ENCODE results near the gene CRTAC1. TPM values are rescaled to one million over a fixed set of nuclear protein-coding genes. Genes with fewer than 3 reads are reported as not detected.

CRTAC1 gene, protein sequence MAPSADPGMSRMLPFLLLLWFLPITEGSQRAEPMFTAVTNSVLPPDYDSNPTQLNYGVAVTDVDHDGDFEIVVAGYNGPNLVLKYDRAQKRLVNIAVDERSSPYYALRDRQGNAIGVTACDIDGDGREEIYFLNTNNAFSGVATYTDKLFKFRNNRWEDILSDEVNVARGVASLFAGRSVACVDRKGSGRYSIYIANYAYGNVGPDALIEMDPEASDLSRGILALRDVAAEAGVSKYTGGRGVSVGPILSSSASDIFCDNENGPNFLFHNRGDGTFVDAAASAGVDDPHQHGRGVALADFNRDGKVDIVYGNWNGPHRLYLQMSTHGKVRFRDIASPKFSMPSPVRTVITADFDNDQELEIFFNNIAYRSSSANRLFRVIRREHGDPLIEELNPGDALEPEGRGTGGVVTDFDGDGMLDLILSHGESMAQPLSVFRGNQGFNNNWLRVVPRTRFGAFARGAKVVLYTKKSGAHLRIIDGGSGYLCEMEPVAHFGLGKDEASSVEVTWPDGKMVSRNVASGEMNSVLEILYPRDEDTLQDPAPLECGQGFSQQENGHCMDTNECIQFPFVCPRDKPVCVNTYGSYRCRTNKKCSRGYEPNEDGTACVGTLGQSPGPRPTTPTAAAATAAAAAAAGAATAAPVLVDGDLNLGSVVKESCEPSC
- 0.46 and 0.48 TPM in 2 replicates for total RNA-seq (2021)
- long read RNA-seq: 0 reads

DNA sequence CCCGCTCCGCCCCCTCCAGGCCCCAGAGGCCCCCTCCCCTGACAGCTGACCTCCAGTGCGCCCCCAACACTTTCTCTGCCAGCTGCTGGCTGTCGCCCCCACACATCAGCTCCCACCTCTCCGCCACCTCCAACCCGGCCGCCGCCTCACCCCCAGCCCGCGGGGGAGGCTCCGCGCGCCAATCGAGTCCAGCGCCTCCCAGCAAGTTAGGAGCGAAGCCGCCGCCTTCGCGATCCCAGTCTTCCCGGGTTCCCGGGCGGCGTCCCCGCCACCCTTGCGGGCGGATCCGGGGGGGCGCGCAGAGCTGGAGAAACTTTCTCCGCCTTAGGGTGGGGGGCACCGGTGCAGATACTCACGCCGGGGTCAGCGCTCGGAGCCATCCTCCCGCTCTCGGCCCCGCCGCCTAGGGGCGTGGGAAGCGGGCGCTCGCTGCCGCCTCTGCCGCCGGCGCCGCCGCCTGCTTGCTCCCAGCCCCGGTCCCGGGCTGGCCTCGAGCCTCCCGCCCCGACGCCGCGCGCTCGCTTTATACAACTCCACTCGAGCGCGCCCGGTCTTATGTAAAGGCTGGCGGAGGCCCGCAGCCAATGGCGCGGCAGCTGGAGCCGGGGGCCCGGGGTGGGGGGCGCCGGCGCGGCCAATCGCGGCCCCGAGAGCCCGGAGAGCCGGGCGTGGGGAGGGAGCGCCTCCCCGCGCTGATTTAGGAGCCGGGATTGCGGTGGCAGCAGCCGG lies at the start of gene CRTAC1:
CRTAC1 (minus strand) TSS at position 529 of the 729 bp plus-strand sequence; CDS start at position 380, 149 bp downstream.
- no peaks in the 10 kb centered on the region for H3K79me2 ChIP-seq (ENCODE audit: insufficient read depth, low read length)
- TF ChIP-seq, protein P1, sequence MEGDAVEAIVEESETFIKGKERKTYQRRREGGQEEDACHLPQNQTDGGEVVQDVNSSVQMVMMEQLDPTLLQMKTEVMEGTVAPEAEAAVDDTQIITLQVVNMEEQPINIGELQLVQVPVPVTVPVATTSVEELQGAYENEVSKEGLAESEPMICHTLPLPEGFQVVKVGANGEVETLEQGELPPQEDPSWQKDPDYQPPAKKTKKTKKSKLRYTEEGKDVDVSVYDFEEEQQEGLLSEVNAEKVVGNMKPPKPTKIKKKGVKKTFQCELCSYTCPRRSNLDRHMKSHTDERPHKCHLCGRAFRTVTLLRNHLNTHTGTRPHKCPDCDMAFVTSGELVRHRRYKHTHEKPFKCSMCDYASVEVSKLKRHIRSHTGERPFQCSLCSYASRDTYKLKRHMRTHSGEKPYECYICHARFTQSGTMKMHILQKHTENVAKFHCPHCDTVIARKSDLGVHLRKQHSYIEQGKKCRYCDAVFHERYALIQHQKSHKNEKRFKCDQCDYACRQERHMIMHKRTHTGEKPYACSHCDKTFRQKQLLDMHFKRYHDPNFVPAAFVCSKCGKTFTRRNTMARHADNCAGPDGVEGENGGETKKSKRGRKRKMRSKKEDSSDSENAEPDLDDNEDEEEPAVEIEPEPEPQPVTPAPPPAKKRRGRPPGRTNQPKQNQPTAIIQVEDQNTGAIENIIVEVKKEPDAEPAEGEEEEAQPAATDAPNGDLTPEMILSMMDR (conservative IDR thresholded peaks at IDR 0.05): no peak; the same call in 2 of the 3 replicates
- no peak within 1 kb of the TSS for H4K91ac ChIP-seq (ENCODE audit: insufficient read length, low read depth, low read length)
- H3K9ac ChIP-seq (ENCODE audit: extremely low read depth, insufficient read length, low read length): no peak within 1 kb of the TSS
- H3K56ac ChIP-seq (ENCODE audit: insufficient read length, low read depth, low read length): no peak within 1 kb of the TSS
- H3K4ac ChIP-seq (ENCODE audit: low read depth, low read length): no peak within 1 kb of the TSS
- H4K20me1 ChIP-seq (ENCODE audit: control insufficient read depth, insufficient read depth, insufficient read length): no peaks in the 10 kb centered on the region
- H3K4me3 Mint-ChIP-seq: peak within 1 kb of the TSS; percentile 51 to 83
- H3K4me2 ChIP-seq (ENCODE audit: insufficient read depth, insufficient read length, low read length): peak within 1 kb of the TSS; percentile 63
- no peak within 1 kb of the TSS; the same call in 1 of the 2 replicates for H3K14ac ChIP-seq (ENCODE audit: insufficient read depth, low read length)
- no peak within 1 kb of the TSS for H2BK5ac ChIP-seq (ENCODE audit: insufficient read length, low read length)
- H3K23me2 ChIP-seq (ENCODE audit: insufficient read length, low read depth, low read length, poor library complexity, severe bottlenecking): peaks cover 12% of the 10 kb centered on the region
- no peak within 1 kb of the TSS for H3K27ac Mint-ChIP-seq
- no peaks in the 10 kb centered on the region; a peak in 1 of 7 replicates for H3K36me3 Mint-ChIP-seq (ENCODE audit: insufficient read depth in 1 of 3, low read depth in 3 of 3)
- H2BK20ac ChIP-seq (ENCODE audit: low read depth, low read length, poor library complexity, severe bottlenecking): no peak within 1 kb of the TSS
- WGBS (ENCODE audit: extremely low coverage, insufficient read length, low lambda C conversion rate): no CpG with 5 or more reads among the region's 86 CpGs
- H3K27ac ChIP-seq (ENCODE audit: insufficient read length, low read depth, low read length): no peak within 1 kb of the TSS
- no peak within 1 kb of the TSS for H3T11ph ChIP-seq (ENCODE audit: low read length)
- H2BK12ac ChIP-seq (ENCODE audit: insufficient read length, low read depth, low read length): no peak within 1 kb of the TSS
- DNase-seq: peak; percentile 87
- no peak within 1 kb of the TSS for H3K18ac ChIP-seq (ENCODE audit: insufficient read length, low read depth, low read length)
- peaks cover 50% of the 10 kb centered on the region for H3K27me3 ChIP-seq (ENCODE audit: insufficient read depth, low read length)
- no peaks in the 10 kb centered on the region for H3K9me3 ChIP-seq (ENCODE audit: control insufficient read depth, low read depth, low read length)
- H3K23ac ChIP-seq (ENCODE audit: insufficient read length, low read depth, low read length): no peak within 1 kb of the TSS
- H2AK5ac ChIP-seq (ENCODE audit: insufficient read length, low read length): no peak within 1 kb of the TSS
- H2AFZ ChIP-seq (ENCODE audit: low read length): no peak within 1 kb of the TSS
- no peak within 1 kb of the TSS for H2BK120ac ChIP-seq (ENCODE audit: low read depth, low read length, poor library complexity, severe bottlenecking)
- H4K5ac ChIP-seq (ENCODE audit: insufficient read length, low read depth, low read length): no peak within 1 kb of the TSS
- H3K4me1 Mint-ChIP-seq: peaks cover 16 to 27% of the 10 kb centered on the region in 2 experiments
- H3K79me1 ChIP-seq (ENCODE audit: insufficient read depth, low read depth, low read length, poor library complexity, severe bottlenecking): no peaks in the 10 kb centered on the region
- peaks cover 91% of the 10 kb centered on the region for H3K27me3 Mint-ChIP-seq (ENCODE audit: low read depth)
- H4K8ac ChIP-seq (replicated peaks; ENCODE audit: insufficient read length, low read depth, low read length): no peak within 1 kb of the TSS
- no peaks in the 10 kb centered on the region; a peak in 1 of 5 replicates for H3K9me3 Mint-ChIP-seq
- no peaks in the 10 kb centered on the region for H3K4me1 ChIP-seq (ENCODE audit: insufficient read depth, low read length)
- H2BK15ac ChIP-seq (ENCODE audit: low read depth, low read length): no peak within 1 kb of the TSS

Measured in H9 (cell line).